Subcutaneous adipose tissue (tissue), 4 donors: ENCODE results near the gene NUP37. TPM values are rescaled to one million over a fixed set of nuclear protein-coding genes. Genes with fewer than 3 reads are reported as not detected.

Source experiments
- CTCF ChIP-seq: fragments of 450-650 bp; IDR thresholded peaks from one replicate; pipeline ENCODE4 v1.5.1; 2016; ENCODE audit warnings: low read depth, mild to moderate bottlenecking, control low read depth, antibody characterized with exemption, moderate library complexity
- total RNA-seq, 4 donors: library from RNA; depleted of rRNA; stranded (reverse); fragments of >200 nt; gene quantifications; one replicate each; pipeline ENCODE4 v1.1.0, GENCODE V29; 2016

The NUP37 gene
- total RNA-seq, 4 donors from 2014 or later, result 13.6 to 18.9 (median 15.1) TPM

GRCh38 chr12:102050660-102051430 is 69.1 kb downstream of the NUP37 start:
- TF ChIP-seq CTCF, result no peak

GRCh38 chr12:102043928-102044327 is 76.0 kb downstream of the NUP37 start:
- TF ChIP-seq CTCF, result no peak

GRCh38 chr12:102033991-102034745 is 85.7 kb downstream of the NUP37 start:
- no peak for TF ChIP-seq CTCF

- TF ChIP-seq CTCF, result no peak
Observed at GRCh38 chr12:102031852-102032251, 88.1 kb downstream of the NUP37 start.

- no peak for TF ChIP-seq CTCF
Observed at GRCh38 chr12:102029141-102029540, 90.8 kb downstream of the NUP37 start.

GRCh38 chr12:102026728-102027127 is 93.2 kb downstream of the NUP37 start:
- no peak for TF ChIP-seq CTCF

- TF ChIP-seq CTCF, result no peak
Observed at GRCh38 chr12:102024765-102025164, 95.1 kb downstream of the NUP37 start.
